SH-SY5Y (cell line): Measurements from ENCODE around the gene C1orf174.

Experiments
- GATA2 ChIP-seq: IDR thresholded peaks from 2 replicates; pipeline ENCODE4 v1.6.1; 2011; ENCODE audit warnings: mild to moderate bottlenecking, low read depth, low read length
- GATA3 ChIP-seq: IDR thresholded peaks from 2 replicates; pipeline ENCODE4 v1.6.1; 2011; ENCODE audit warnings: low read depth, mild to moderate bottlenecking, low read length, moderate library complexity

C1orf174 gene

GRCh38 chr1:3898994-3899753, 898 bp downstream of the C1orf174 start:
- no peak for TF ChIP-seq GATA2
- TF ChIP-seq GATA3 = no peak

GRCh38 chr1:3898475-3898735, 1.7 kb downstream of the C1orf174 start:
- TF ChIP-seq GATA2 (no peak), GATA3 (no peak)

- TF ChIP-seq GATA2 (no peak), GATA3 (no peak)
Observed at GRCh38 chr1:3896396-3897000, 3.6 kb downstream of the C1orf174 start.

- TF ChIP-seq GATA3 (no peak), GATA2 (no peak)
Observed at GRCh38 chr1:3895951-3896325, 4.1 kb downstream of the C1orf174 start.

GRCh38 chr1:3895279-3895950, 4.7 kb downstream of the C1orf174 start:
- no peak for TF ChIP-seq GATA3
- no peak for TF ChIP-seq GATA2

- TF ChIP-seq GATA2 = no peak
- TF ChIP-seq GATA3 = no peak
Observed at GRCh38 chr1:3894626-3895278, 5.3 kb downstream of the C1orf174 start.

- TF ChIP-seq GATA2 = no peak
- no peak for TF ChIP-seq GATA3
Observed at GRCh38 chr1:3893190-3893589, 6.9 kb downstream of the C1orf174 start.

- TF ChIP-seq GATA3 (no peak), GATA2 (no peak)
Observed at GRCh38 chr1:3892748-3893147, 7.3 kb downstream of the C1orf174 start.

- TF ChIP-seq GATA2 (no peak), GATA3 (no peak)
Observed at GRCh38 chr1:3891329-3891865, 8.7 kb downstream of the C1orf174 start.

GRCh38 chr1:3890389-3891328, 9.4 kb downstream of the C1orf174 start:
- no peak for TF ChIP-seq GATA2
- TF ChIP-seq GATA3 = no peak

GRCh38 chr1:3889936-3890335, 10.1 kb downstream of the C1orf174 start:
- TF ChIP-seq GATA3 (no peak), GATA2 (no peak)

GRCh38 chr1:3888301-3888700, 11.8 kb downstream of the C1orf174 start:
- no peak for TF ChIP-seq GATA2
- no peak for TF ChIP-seq GATA3

GRCh38 chr1:3886691-3887090, 13.4 kb downstream of the C1orf174 start:
- TF ChIP-seq GATA2 (no peak), GATA3 (no peak)
